Right lobe of liver (tissue), 4 donors: ENCODE results near the gene SH3TC2.

Source experiments
- CTCF ChIP-seq, 4 donors: fragments of 200-600 bp in 3 of 4; fragments of 450-650 bp in 1 of 4; IDR thresholded peaks; one replicate each; pipeline versions ENCODE4 v1.5.1 to v1.8.0; 2016 to 2022; ENCODE audit warnings: antibody characterized with exemption in 4 of 4, mild to moderate bottlenecking in 2 of 4
- POLR2A ChIP-seq: fragments of 450-650 bp; IDR thresholded peaks from one replicate; pipeline ENCODE4 v1.6.1; 2017; ENCODE audit warnings: antibody characterized with exemption, mild to moderate bottlenecking
- donor health status: DM: no; HTN: no; CAD: no.
- donor health status: DM: no; HTN: no; CAD: no.
- donor health status: DM: no; HTN: yes; CAD: no.

GRCh38 chr5:149038336-149039080 lies 24.4 kb downstream of the SH3TC2 start:
- TF ChIP-seq CTCF (IDR thresholded peaks at IDR 0.05) (no peak), POLR2A (no peak)
